GM21737 (cell line): ENCODE results near the gene SLC39A5.
"Not testable (repeated sequence)": the region's sequence is repeated elsewhere in the genome, so short reads cannot be mapped to it uniquely, and the experiment has no call there.

Experiments
- ATAC-seq: cut with Tn5 transposase; IDR thresholded peaks from one replicate; pipeline ENCODE4 v1.9.1; 2021; ENCODE audit warnings: mild to moderate bottlenecking, moderate library complexity; ENCODE audit not compliant: unreplicated experiment

Gene SLC39A5

DNA sequence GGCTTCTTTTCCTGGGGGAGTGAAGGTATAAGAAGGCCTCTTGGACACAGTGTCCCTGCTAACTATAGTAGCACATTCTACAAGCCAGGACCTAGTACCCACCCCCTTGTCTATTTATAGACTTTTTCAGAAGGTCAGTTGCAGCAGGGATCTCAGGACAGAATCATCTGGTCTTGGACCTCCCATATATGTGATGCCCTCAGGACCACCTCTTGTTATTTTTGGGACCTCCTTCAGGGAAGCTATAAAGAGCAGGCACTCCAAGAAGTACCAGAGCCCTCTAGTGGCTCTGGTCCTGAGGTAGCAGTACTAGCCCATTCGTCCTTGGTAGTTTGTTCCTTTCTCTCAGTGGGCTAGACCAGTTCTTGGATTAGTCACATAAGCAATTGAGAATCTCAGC is 41.2 kb downstream of the SLC39A5 start:
- ATAC-seq: no peak

DNA sequence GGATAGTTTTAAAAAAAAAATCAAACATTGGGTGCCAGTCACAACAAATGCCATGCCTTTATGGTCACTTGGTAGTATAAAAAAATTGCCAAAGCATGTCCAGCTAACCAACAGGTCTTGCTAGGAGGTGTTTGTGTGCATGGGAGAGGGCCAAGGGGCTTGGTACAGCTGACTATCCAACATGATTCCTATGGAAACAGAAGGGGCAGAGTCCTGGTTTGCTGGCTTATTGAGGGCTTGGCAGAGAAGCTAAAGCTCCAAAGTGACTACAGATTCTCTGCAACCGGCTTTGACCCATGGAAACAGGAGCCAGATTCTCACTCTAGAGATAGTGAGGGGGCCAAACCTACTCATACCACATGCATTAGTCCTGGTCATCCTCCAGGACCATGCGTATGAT is 42.6 kb downstream of the SLC39A5 start:
- ATAC-seq: not testable (repeated sequence)

DNA sequence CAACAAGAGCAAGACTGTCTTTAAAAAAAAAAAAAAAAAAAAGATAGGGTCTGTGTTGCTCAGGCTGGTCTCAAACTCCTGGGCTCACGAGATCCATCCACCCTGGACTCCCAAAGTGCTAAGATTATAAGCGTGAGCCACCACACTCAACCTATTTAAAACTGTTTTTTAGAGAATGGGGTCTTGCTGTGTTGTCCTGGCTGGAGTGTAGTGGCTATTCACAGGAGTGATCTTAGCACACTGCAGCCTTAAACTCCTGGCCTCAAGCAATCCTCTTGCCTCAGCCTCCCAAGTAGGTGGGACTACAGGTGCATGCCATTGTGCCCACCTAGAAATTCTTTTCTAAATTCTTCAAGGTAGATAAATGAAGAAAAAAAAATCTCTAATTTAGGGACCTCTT is 44.4 kb downstream of the SLC39A5 start:
- no peak for ATAC-seq

DNA sequence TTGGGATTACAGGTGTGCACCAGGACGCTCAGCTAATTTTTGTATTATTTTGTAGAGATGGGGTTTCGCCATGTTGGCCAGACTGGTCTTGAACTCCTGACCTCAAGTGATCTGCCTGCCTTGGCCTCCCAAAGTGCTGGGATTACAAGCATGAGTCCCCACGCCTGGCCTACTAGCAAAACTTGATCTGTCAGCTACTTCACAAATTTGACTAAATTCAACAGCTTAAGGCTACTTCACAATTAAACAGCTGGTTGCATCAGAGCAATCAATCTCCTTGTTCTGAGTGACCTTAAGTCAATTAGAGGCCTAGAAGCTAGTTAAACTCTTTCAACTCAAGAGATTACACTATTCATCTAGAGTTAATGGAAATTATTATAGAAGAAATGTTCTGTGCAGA is 49.1 kb downstream of the SLC39A5 start:
- no peak for ATAC-seq

DNA sequence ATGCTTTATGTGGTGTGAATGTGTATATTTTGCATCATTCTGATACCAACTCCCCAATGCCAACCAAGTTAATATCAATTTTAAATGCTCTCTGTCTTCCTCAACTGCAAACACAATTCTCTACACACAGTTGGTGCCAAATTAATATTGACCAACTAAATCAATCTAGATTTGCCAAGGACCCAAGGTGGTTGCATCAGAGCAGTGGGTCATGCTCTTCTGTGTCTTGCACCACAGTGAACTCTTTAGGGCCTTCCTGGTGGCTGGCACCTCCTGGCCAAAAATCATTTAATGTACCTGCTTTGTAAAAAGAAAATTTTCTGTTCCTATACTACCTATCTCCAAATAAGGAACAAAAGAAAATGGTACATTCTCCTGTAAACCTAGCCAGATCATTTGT is 51.0 kb downstream of the SLC39A5 start:
- no peak for ATAC-seq

DNA sequence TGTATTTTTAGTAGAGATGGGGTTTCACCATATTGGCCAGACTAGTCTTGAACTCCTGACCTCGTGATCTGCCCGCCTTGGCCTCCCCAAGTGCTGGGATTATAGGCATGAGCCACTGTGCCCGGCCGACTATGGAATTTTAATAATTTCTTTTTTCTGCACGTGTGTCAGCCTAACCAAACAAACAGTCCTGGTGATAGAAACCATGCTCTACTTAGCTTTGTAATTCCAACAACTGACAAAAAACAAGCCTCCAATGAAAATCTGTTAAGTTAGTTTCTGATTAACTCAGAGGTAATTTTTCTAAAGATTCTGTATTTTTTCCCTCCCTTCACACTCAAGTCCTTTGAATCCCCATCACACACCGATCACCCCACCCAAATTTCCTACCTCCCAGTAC is 52.2 kb downstream of the SLC39A5 start:
- no peak for ATAC-seq

DNA sequence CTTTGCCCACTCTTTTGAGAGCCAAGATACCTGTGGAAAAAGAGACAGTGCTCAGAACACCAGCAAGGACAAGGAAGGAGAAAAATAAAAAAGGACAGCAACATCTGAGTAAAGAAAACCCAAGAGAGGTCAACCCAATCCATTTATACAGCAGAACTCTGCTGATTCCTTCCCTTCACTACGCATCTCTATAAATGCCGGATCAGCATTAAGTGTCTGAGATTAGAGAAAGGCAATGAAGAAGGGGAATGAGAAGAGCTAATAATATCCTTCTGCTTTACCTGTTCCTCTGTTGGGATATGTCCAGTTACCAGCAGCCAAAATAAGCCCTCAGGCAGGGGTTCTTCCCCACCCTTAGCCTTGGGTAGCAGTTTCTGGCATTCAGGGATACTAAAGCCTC is 52.7 kb downstream of the SLC39A5 start:
- ATAC-seq: no peak

DNA sequence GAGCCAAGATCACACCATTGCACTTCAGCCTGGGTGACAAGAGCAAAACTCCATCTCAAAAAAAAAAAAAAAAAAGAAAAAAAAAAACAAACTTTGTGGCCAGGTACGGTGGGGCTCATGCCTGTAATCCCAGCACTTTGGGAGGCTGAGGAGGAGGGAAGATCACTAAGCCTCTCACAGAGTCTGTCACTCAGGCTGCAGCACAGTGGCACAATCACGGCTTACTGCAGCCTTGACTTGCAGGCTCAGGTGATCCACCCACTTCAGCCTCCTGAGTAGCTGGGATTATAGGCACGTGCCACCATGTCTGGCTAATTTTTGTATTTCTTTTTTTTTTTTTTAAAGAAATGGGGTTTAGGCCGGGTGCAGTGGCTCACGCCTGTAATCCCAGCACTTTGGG is 54.4 kb downstream of the SLC39A5 start:
- ATAC-seq: not testable (repeated sequence)

DNA sequence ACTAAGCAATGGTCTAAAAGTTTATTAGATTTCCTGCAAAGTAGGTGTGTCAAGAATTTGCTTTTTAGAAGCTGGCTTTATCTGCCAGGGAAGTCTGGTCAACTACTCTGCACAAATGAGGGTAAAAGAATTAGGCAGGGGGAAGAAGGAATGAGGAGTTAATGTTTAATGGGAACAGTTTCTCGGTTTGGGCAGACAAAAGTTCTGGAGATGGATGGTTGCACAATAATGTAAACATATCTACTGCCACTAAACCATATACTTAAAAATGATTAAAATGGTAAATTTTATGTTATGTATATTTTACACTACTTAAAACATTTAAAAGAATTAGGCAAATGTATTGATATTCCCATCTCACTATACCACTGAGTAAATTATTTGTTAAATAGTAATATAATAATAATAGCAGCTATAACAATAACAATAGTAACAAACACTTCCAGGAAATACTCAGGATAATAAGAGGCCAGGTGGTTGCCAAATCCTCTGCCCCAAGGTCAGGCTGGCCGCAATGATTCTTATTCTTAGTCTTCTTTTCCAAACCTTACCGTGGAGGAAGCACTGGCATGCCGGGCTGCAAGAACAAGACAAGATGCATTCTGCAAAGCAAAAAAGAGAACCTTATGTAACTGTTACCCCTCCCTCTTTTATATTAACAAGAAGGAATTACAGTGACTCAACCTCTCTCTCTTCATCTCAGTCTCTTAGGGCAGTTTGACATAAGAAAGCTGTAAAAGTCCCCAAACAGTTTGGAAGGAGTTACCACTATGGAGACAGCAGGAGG is 56.4 kb downstream of the SLC39A5 start:
- no peak for ATAC-seq
